Measurements from ENCODE around the gene DCLK2. TPM values are rescaled to one million over a fixed set of nuclear protein-coding genes. Genes with fewer than 3 reads are reported as not detected.

DCLK2 gene
- total RNA-seq, 1 donor from 2014 or later = 2.7 TPM

DNA sequence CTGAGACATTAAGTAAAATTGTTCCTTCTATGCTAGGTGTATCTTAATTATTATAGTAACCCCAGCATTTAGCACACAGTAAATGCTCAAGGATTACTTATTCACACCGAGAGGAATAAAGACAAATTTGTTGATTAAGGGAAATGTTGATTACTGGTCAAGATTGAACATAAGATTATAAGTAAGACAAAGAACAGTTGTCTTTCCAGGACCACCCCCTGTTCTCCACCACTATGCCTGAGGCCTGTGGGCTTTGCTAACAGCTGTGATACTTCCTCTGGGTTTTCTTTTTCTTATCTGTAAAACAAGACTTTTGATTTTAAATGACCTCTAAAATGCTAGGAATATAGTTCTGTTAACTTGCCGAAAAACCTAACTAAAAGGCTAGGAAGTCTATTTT, 128.0 kb downstream of the DCLK2 start:
- no peak for DNase-seq (ENCODE audit: low read depth)
- TF ChIP-seq, protein P1, sequence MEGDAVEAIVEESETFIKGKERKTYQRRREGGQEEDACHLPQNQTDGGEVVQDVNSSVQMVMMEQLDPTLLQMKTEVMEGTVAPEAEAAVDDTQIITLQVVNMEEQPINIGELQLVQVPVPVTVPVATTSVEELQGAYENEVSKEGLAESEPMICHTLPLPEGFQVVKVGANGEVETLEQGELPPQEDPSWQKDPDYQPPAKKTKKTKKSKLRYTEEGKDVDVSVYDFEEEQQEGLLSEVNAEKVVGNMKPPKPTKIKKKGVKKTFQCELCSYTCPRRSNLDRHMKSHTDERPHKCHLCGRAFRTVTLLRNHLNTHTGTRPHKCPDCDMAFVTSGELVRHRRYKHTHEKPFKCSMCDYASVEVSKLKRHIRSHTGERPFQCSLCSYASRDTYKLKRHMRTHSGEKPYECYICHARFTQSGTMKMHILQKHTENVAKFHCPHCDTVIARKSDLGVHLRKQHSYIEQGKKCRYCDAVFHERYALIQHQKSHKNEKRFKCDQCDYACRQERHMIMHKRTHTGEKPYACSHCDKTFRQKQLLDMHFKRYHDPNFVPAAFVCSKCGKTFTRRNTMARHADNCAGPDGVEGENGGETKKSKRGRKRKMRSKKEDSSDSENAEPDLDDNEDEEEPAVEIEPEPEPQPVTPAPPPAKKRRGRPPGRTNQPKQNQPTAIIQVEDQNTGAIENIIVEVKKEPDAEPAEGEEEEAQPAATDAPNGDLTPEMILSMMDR (conservative IDR thresholded peaks at IDR 0.05; ENCODE audit: low read depth, low read length) = no peak
- no peak overlapping the region for H3K4me3 ChIP-seq (ENCODE audit: low read depth, low read length)

DNA sequence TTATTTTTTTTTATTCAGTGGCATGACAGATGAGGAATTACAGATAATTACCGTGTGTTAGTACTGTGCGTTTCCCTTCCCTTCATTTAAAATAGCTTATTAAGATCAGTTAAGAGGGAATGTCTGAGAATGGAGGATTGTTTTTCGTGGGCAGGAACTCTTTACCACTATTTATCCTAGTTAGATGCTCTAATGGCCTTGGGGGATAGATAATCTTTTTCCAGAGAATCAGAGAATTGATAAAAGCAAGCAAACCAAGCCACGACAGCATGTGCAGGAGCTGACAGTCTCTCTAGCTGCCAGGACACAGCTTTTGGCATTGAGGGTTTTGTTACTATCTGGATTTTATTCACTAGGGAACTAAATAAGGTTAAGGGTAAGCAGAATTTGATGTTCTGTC, 128.7 kb downstream of the DCLK2 start:
- DNase-seq (ENCODE audit: low read depth) = no peak
- H3K4me3 ChIP-seq (ENCODE audit: low read depth, low read length) = no peak overlapping the region
- TF ChIP-seq, protein P1 (conservative IDR thresholded peaks at IDR 0.05; ENCODE audit: low read depth, low read length) = no peak

DNA sequence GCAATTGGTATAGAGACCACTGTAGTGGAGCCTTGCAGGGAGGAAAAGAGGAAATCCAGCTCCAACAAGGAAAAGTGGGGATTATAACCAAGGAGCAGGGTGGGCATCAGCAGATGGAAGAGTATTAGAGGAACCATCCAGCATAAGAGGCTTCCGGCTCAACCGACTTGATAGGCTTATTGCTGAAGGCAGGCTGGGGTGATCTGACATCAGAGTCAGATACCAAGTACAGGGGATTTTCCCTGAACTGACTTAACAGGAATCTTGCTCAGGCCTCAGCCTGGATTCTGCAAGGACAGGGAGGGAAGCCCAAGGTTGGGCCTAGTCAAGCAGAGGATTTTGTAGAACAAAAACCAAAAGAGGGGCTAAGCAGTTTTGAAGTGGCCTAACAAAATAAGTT, 129.6 kb downstream of the DCLK2 start:
- no peak for DNase-seq (ENCODE audit: low read depth)
- H3K4me3 ChIP-seq (ENCODE audit: low read depth, low read length) = no peak overlapping the region
- TF ChIP-seq, protein P1 (conservative IDR thresholded peaks at IDR 0.05; ENCODE audit: low read depth, low read length) = no peak

DNA sequence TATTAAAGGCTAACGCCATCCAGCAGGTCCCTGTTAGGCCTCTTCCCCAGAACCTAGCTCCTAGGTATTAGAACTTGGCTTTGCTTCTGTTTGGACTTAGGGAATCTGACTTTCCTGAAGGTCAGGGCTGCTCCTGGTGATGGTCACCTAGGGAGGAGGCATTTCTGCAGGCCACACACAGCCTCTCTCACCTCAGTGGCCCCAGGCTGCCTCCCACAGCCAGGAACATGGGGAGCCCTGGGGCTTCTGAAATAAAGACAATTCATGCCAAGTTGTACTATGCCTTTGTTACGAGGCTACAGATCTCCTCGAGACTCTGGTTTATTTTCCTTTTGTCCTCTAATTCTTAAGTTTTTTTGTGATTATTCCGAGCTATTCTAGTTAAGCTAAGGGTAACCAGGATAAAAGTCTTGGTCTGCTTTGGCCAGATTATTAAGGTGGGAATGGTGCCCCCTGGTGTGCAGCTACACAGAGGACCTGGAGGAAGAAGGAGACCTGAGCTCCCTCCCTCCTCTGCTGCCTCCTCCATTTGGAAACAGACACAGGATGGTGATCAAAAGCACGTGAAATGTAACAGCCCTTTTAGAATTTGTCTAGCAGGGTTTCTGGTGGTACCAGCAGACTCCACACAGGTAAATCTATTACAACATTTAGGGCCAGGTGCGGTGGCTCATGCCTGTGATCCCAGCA, 131.0 kb downstream of the DCLK2 start:
- H3K4me3 ChIP-seq (ENCODE audit: low read depth, low read length) = no peak overlapping the region
- DNase-seq (ENCODE audit: low read depth) = no peak
- TF ChIP-seq, protein P1 (conservative IDR thresholded peaks at IDR 0.05; ENCODE audit: low read depth, low read length) = peak; percentile 82

DNA sequence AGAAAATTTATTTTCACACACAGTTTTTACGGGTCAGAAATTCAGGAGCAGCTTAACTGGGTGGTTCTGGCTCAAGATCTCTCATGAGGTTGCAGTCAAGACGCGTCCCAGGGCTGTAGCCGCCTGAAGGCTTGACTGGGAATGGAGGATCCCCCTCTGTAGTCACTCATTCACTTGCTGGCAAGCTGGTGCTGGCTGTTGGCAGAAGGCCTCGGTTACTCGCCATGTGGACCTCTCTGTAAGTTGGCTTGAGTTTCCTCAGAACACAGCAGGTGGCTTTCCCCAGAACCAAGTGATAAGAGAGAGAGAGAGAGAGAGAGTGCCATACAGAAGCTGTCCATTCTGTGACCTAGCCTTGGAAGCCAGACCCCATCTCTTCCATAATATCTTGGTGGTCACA, 132.8 kb downstream of the DCLK2 start:
- DNase-seq (ENCODE audit: low read depth) = no peak
- TF ChIP-seq, protein P1 (conservative IDR thresholded peaks at IDR 0.05; ENCODE audit: low read depth, low read length) = no peak
- H3K4me3 ChIP-seq (ENCODE audit: low read depth, low read length) = no peak overlapping the region

DNA sequence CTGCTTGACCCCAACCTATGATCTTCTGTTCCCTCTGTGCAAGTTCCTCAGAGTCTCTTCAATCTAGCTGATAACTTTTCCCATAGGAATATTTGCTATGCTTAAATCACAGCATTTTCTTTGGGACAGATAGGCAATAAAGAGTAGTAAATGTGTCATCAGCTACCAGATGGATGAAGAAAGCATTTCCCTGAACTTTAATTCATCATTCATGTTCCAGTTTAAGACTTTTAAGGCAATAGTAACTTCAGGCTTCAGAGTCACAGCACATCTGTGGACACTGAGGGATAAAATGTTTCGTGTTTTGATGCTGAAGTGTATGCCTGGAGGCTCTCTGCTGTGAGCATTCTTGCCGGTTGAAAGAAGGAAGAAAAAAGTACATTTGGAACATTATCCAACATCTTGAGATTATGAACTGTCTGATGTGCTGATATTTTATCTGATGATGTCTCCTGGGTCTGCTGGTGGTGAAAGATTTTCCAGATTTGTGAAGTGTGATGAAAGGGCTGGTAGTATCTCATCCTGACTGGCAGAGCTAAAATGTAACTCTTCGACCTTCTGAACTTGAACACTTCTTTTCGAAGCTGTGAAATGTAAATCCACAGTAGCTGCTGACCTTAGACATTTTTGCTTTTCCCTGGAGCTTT, 133.7 kb downstream of the DCLK2 start:
- TF ChIP-seq, protein P1 (conservative IDR thresholded peaks at IDR 0.05; ENCODE audit: low read depth, low read length) = no peak
- DNase-seq (ENCODE audit: low read depth) = no peak
- H3K4me3 ChIP-seq (ENCODE audit: low read depth, low read length) = no peak overlapping the region

DNA sequence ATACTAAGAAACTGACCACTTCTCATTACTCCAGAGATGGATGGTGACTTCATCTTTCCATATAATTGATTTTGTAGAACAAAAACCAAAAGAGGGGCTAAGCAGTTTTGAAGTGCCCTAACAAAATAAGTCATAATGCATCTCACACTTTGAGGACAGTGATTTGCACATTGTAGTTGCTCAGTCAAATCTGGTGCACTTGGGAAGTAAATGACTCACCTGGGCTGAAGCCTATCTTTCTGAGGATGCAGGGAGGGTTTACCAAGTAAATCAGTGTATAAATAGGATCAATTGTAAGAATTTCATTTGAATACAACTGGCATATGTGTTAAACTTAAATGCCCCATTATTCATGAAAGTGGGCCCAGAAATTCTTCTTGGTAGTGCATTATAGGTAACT, 134.2 kb downstream of the DCLK2 start:
- TF ChIP-seq, protein P1 (conservative IDR thresholded peaks at IDR 0.05; ENCODE audit: low read depth, low read length) = no peak
- H3K4me3 ChIP-seq (ENCODE audit: low read depth, low read length) = no peak overlapping the region
- DNase-seq (ENCODE audit: low read depth) = no peak
